ENCODE data around the gene CASP7.

The CASP7 gene

DNA sequence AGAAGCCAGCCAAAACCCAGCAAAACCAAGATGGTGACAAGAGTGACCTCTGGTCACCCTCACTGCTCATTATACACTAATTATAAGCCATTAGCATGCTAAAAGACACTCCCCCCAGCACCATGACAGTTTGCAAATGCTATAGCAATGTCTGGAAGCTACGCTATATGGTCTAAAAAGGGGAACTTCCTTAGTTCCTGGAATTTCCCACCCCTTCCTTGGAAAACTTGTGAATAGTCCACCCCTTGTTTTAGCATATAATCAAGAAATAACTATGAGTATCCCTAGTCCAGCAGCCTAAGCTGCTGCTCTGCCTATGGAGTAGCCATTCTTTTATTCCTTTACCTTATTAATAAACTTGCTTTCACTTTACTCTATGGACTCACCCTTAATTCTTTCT is 16.0 kb downstream of the CASP7 start:
- TF ChIP-seq, protein P1, sequence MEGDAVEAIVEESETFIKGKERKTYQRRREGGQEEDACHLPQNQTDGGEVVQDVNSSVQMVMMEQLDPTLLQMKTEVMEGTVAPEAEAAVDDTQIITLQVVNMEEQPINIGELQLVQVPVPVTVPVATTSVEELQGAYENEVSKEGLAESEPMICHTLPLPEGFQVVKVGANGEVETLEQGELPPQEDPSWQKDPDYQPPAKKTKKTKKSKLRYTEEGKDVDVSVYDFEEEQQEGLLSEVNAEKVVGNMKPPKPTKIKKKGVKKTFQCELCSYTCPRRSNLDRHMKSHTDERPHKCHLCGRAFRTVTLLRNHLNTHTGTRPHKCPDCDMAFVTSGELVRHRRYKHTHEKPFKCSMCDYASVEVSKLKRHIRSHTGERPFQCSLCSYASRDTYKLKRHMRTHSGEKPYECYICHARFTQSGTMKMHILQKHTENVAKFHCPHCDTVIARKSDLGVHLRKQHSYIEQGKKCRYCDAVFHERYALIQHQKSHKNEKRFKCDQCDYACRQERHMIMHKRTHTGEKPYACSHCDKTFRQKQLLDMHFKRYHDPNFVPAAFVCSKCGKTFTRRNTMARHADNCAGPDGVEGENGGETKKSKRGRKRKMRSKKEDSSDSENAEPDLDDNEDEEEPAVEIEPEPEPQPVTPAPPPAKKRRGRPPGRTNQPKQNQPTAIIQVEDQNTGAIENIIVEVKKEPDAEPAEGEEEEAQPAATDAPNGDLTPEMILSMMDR (conservative IDR thresholded peaks at IDR 0.05; ENCODE audit: low read length), result no peak
- no peak for DNase-seq (ENCODE audit: low read depth)
- H3K4me3 ChIP-seq (ENCODE audit: low read length), result no peak overlapping the region

DNA sequence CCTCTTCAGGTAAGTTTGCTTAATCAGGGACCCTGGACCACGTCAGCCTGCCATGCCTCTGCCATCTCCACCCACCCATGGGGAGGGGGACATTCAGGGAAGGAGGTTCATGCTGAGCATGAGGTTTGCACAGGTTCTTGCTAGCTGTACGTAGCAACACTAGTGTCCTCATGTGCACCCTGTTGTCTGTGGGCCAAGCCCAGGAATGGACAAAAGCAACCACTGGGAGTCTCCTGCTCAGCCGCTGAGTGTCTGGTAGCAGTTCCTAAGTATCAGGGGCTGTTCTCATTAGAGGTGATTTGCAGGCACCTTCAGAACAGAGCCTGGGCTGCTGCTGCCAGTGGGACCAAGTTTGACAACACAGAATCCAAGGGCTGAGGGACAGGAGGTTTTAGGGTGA is 17.9 kb downstream of the CASP7 start:
- TF ChIP-seq, protein P1 (conservative IDR thresholded peaks at IDR 0.05; ENCODE audit: low read length), result no peak
- DNase-seq (ENCODE audit: low read depth), result no peak
- H3K4me3 ChIP-seq (ENCODE audit: low read length), result no peak overlapping the region

DNA sequence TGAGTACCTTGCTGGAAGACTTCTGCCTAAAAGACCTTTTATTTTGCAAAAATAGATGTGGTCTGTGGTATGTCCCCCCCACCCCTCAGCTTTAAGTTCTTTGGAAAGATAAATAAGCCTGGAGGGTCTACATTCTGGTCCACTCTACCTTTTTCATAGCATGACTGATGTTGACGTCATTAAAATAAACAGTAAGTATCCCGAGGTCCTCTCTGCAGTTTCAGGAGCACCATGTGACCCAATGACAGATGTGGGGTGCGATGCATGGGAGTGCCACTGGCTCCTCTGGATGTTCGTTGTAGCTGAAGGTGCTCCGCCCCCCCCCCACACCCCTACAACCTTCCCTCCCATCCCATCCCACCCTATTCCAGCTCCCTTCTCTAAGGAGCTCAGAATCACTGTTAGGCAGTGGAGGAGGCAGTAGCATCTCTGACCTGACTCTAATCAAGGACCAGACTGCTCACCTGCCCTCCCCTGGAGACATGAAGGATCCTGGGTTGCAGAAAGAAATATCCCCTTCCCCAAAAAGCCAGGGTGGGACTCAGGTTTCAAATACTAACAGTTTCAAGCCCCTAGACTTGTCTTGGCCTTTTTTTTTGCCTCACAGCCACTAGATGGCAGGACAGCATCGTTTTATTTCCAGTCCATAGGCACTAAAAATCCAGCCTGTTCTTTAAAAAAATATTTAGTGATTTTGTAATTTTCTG is 25.1 kb downstream of the CASP7 start:
- peak; percentile 46 for DNase-seq (ENCODE audit: low read depth)
- no peak overlapping the region for H3K4me3 ChIP-seq (ENCODE audit: low read length)
- TF ChIP-seq, protein P1 (conservative IDR thresholded peaks at IDR 0.05; ENCODE audit: low read length), result peak; percentile 77

DNA sequence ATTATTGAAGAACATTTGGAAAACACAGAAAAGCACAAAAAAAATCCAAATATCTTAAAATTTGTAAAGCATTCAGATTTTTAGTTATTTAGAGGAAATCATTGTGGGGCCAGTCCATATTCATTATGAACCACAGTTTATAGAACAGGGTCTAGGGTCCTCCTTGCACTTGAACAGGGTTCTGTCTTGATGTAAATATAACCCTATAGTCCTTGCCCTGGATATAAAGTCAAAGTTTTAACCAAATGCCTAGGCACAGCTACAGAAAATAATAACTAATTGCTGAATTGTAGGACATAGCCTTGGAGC is 25.6 kb downstream of the CASP7 start:
- no peak overlapping the region for H3K4me3 ChIP-seq (ENCODE audit: low read length)
- TF ChIP-seq, protein P1 (conservative IDR thresholded peaks at IDR 0.05; ENCODE audit: low read length), result no peak
- DNase-seq (ENCODE audit: low read depth), result no peak

DNA sequence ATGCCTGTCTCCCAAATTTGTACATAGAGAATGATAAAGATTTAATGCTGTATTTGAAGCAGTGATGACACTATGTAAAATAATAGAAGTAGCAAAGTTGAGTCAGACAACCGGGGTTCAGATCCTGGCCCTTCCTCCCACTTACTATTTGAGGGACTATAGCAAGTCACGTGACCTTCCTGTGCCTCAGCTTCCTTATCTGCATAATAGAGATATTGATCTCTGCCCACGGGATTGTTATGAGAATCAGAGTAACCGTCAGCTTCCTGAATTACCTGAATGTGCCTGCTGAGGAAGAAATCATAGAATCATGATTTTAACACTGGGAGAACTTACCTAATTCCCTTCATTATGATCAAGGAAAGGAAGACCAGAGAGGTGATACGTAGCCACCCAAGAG is 26.9 kb downstream of the CASP7 start:
- H3K4me3 ChIP-seq (ENCODE audit: low read length), result no peak overlapping the region
- TF ChIP-seq, protein P1 (conservative IDR thresholded peaks at IDR 0.05; ENCODE audit: low read length), result no peak
- DNase-seq (ENCODE audit: low read depth), result no peak

DNA sequence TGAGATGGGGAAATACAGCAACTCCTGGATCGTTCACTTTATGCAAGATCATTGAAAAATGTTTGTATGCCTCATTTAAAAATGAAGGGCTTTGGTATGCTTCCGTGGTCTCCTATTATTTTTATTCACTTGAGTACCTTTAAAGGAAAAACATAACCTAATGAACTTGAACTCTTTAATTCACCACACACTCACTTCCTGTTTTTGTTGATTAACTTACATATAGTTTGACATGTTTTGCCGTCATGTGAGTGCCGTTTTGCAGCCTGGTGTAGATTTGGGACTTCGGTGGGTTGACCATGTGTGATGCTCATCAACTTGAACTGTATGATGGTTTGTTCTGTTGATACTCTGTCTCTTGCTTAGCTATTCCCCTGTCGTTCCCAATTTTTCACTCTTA is 28.9 kb downstream of the CASP7 start:
- no peak for DNase-seq (ENCODE audit: low read depth)
- H3K4me3 ChIP-seq (ENCODE audit: low read length), result no peak overlapping the region
- TF ChIP-seq, protein P1 (conservative IDR thresholded peaks at IDR 0.05; ENCODE audit: low read length), result no peak

DNA sequence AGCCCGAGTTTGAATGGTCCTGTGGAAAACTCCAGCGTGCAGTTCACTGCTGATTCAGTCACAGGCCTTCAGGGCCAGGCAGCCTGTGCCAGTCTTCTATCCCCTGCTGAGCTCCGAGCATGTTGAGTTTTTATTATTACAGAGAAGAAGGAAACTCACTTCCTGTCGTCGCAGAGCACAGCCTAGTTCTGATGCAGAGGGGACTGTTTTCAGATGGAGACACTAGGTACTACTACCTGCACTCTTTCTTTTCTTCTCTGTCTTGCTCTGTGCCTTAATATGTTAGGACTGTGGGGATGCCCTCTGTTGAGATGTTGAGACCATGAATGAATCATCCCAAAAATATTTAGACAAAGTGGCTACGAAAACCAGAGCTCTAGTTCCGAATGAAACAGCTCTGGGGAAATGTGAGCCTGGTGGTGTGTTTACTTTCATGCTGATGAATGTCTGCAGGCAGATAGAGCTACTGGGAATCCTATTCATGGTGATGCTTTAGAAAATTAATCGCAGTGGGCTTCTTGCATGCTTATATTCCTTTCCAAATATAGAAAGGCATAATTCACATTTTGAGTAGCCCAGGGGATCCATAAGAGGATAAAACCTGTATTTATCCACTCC is 29.6 kb downstream of the CASP7 start:
- DNase-seq (ENCODE audit: low read depth), result peak; percentile 67
- TF ChIP-seq, protein P1 (conservative IDR thresholded peaks at IDR 0.05; ENCODE audit: low read length), result no peak
- H3K4me3 ChIP-seq (ENCODE audit: low read length), result no peak overlapping the region
